ENCODE measurements around the gene TRIM45.

TRIM45 gene

GRCh38 chr1:117146575-117147340 is 25.2 kb upstream of the TRIM45 start:
- H3K27me3 ChIP-seq (ENCODE audit: insufficient read depth, poor library complexity, severe bottlenecking) = peaks cover 6% of the 10 kb centered on the region
- TF ChIP-seq GABPA (IDR thresholded peaks at IDR 0.05; ENCODE audit: low read depth) (no peak), REST (IDR thresholded peaks at IDR 0.05; ENCODE audit: insufficient replicate concordance, low read depth) (no peak), SPI1 (IDR thresholded peaks at IDR 0.05; ENCODE audit: borderline replicate concordance, low read depth) (no peak), POLR2AphosphoS5 (IDR thresholded peaks at IDR 0.05; ENCODE audit: low read depth) (no peak), CTCF (IDR thresholded peaks at IDR 0.05; ENCODE audit: insufficient read depth, low read length) (no peak)

GRCh38 chr1:117146072-117146471 is 24.5 kb upstream of the TRIM45 start:
- H3K27me3 ChIP-seq (ENCODE audit: insufficient read depth, poor library complexity, severe bottlenecking) = peaks cover 6% of the 10 kb centered on the region
- DNase-seq (ENCODE audit: low read depth in 1 of 2, low spot score in 1 of 2) = no peak
- no peak overlapping the region for H3K4me3 ChIP-seq (replicated peaks; ENCODE audit: insufficient read depth, low read length)
- TF ChIP-seq SPI1 (IDR thresholded peaks at IDR 0.05; ENCODE audit: borderline replicate concordance, low read depth) (no peak), REST (IDR thresholded peaks at IDR 0.05; ENCODE audit: insufficient replicate concordance, low read depth) (no peak), POLR2AphosphoS5 (IDR thresholded peaks at IDR 0.05; ENCODE audit: low read depth) (no peak), CTCF (IDR thresholded peaks at IDR 0.05; ENCODE audit: insufficient read depth, low read length) (no peak), GABPA (IDR thresholded peaks at IDR 0.05; ENCODE audit: low read depth) (no peak)
- H3K27ac ChIP-seq (replicated peaks) = no peak overlapping the region

More at GRCh38 chr1:117146575-117147340, 25.2 kb upstream of the TRIM45 start:
- Histone ChIP-seq H3K4me3 (replicated peaks; ENCODE audit: insufficient read depth, low read length) (no peak overlapping the region), H3K27ac (replicated peaks) (no peak overlapping the region)
- DNase-seq (ENCODE audit: low read depth in 1 of 2, low spot score in 1 of 2) = no peak

- Histone ChIP-seq H3K4me3 (replicated peaks; ENCODE audit: insufficient read depth, low read length) (no peak overlapping the region), H3K27ac (replicated peaks) (no peak overlapping the region), H3K27me3 (ENCODE audit: insufficient read depth, poor library complexity, severe bottlenecking) (peaks cover 6% of the 10 kb centered on the region)
- no peak for TF ChIP-seq REST (IDR thresholded peaks at IDR 0.05; ENCODE audit: insufficient replicate concordance, low read depth)
- TF ChIP-seq POLR2AphosphoS5 (IDR thresholded peaks at IDR 0.05; ENCODE audit: low read depth) = no peak
- TF ChIP-seq SPI1 (IDR thresholded peaks at IDR 0.05; ENCODE audit: borderline replicate concordance, low read depth) = no peak
- no peak for TF ChIP-seq GABPA (IDR thresholded peaks at IDR 0.05; ENCODE audit: low read depth)
- TF ChIP-seq CTCF (IDR thresholded peaks at IDR 0.05; ENCODE audit: insufficient read depth, low read length) = no peak
- no peak for DNase-seq (ENCODE audit: low read depth in 1 of 2, low spot score in 1 of 2)
Measured at GRCh38 chr1:117143871-117144270, 22.3 kb upstream of the TRIM45 start.

All from HL-60 (cell line).